CD4-positive, alpha-beta memory T cell (primary cell): ENCODE measurements around the gene CCSER2. TPM values are rescaled to one million over a fixed set of nuclear protein-coding genes. Genes with fewer than 3 reads are reported as not detected.
"Not testable (repeated sequence)": the region's sequence is repeated elsewhere in the genome, so short reads cannot be mapped to it uniquely, and the experiment has no call there.

Experiments
- CTCF ChIA-PET: fragments of 350-600 bp; sonication (Branson Sonifier 250); formaldehyde crosslinking; loops from one replicate; lab custom pipeline; 2021; ENCODE audit warnings: inconsistent platforms; ENCODE audit not compliant: partially characterized antibody; lab: Charles Lee
- POLR2A ChIA-PET: fragments of 350-600 bp; sonication (Branson Sonifier 250); formaldehyde crosslinking; loops from one replicate; lab custom pipeline; 2021; ENCODE audit not compliant: partially characterized antibody; lab: Charles Lee
- DNase-seq, 5 donors: peaks; one replicate each; pipeline versions ENCODE4 v3.0.0 to v3.0.0-alpha.2; 2020 to 2022; ENCODE audit warnings: mixed read lengths in 1 of 5
- H3K27ac ChIP-seq: one replicate; pipeline ENCODE4 v1.7.0; 2013; ENCODE audit warnings: low read depth, low read length
- H3K27me3 ChIP-seq: 2 replicates; pipeline ENCODE4 v1.7.0; 2013; ENCODE audit warnings: mild to moderate bottlenecking, low read length, moderate library complexity; ENCODE audit not compliant: insufficient read depth
- H3K36me3 ChIP-seq: 2 replicates; pipeline ENCODE4 v1.7.0; 2013; ENCODE audit warnings: mild to moderate bottlenecking, low read length, moderate library complexity; ENCODE audit not compliant: insufficient read depth
- H3K4me1 ChIP-seq: 2 replicates; pipeline ENCODE4 v1.7.0; 2013; ENCODE audit warnings: mild to moderate bottlenecking, low read length, moderate library complexity; ENCODE audit not compliant: insufficient read depth
- H3K4me3 ChIP-seq, 2 donors: one replicate each; pipeline ENCODE4 v1.7.0; 2013; ENCODE audit warnings: low read length in 2 of 2, mild to moderate bottlenecking in 1 of 2
- H3K9me3 ChIP-seq, 2 donors: one replicate each; pipeline ENCODE4 v1.7.0; 2013; ENCODE audit warnings: low read length in 2 of 2, control low read depth in 1 of 2; ENCODE audit not compliant: control insufficient read depth in 1 of 2
- H3K27ac Mint-ChIP-seq, 7 donors: one replicate each; pipeline ENCODE4 v1.8.0; 2020 to 2021; ENCODE audit warnings: mixed read lengths in 7 of 7, mild to moderate bottlenecking in 6 of 7, inconsistent platforms in 3 of 7, moderate library complexity in 3 of 7
- H3K27me3 Mint-ChIP-seq, 2 donors: one replicate each; pipeline ENCODE4 v1.8.0; 2020 to 2021; ENCODE audit warnings: mixed read lengths in 2 of 2
- H3K36me3 Mint-ChIP-seq, 2 donors: one replicate each; pipeline ENCODE4 v1.8.0; 2020 to 2021; ENCODE audit warnings: mixed read lengths in 2 of 2, inconsistent platforms in 1 of 2, mild to moderate bottlenecking in 1 of 2
- H3K4me1 Mint-ChIP-seq, 4 donors: one replicate each; pipeline ENCODE4 v1.8.0; 2020 to 2021; ENCODE audit warnings: mixed read lengths in 4 of 4, mild to moderate bottlenecking in 1 of 4
- H3K4me3 Mint-ChIP-seq, 8 donors: one replicate each; pipeline ENCODE4 v1.8.0; 2020 to 2021; ENCODE audit warnings: mixed read lengths in 8 of 8, mild to moderate bottlenecking in 7 of 8, moderate library complexity in 6 of 8, inconsistent platforms in 3 of 8
- H3K9me3 Mint-ChIP-seq, 8 donors: one replicate each; pipeline ENCODE4 v1.8.0; 2020 to 2021; ENCODE audit warnings: mixed read lengths in 8 of 8, mild to moderate bottlenecking in 5 of 8, inconsistent platforms in 3 of 8, moderate library complexity in 1 of 8
- intact Hi-C: fragments of 100-400 bp; cut with micrococcal nuclease; formaldehyde crosslinking; loops from one replicate; pipeline ENCODE4 v1.15.1; 2023
- polyA plus RNA-seq, 2 donors: library from polyadenylated mRNA; unstranded; fragments of 300-500 nt; fragmentation: Illumina TruSeq; gene quantifications; one replicate each; pipeline ENCODE4 v1.2.3, GENCODE V29; 2021
- total RNA-seq, 2 experiments: library from RNA; stranded (reverse); gene quantifications; one replicate each; pipeline ENCODE4 v1.2.3, GENCODE V29; 2021

Gene CCSER2
- total and polyA plus RNA-seq, 4 experiments from 2014 or later: 89.8 to 151 (median 119) TPM

DNA sequence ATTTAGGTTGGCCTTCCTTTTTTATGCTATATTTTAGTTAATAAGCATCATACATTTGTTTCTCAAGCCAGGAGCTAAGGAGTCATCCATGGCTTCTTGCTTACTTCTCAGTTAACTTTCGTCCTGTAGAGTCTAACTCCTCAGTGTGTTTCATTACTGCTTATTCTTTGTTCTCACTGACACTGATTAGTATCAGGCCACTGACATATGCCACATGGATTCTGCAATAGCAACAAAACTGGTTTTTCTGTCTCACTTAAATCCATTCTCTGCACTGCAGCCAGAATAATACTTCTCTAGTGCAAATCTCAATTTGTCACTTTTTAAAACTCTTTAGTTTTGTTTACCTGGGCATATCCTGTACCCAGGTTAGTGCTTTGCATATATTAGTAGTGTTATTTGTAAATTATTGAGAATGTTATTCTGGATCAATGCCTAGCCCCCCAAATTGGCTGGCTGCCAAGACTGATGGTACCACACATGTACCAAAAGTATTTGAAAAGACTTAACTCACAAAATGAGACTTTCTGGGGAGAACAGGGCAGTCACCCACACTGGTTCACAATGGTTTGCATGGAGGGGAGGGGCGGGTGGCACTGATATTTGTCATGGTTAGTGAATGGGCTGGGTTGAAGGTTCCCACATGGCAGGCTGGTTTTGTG lies 79.1 kb downstream of the CCSER2 start:
- Histone ChIP-seq H3K27ac (no peak overlapping the region), H3K27me3 (no peaks in the 10 kb centered on the region), H3K4me1 (no peaks in the 10 kb centered on the region), H3K4me3 (no peak overlapping the region), H3K9me3 (peaks cover 0 to 7% of the 10 kb centered on the region in 2 donors), H3K36me3 (no peaks in the 10 kb centered on the region)
- H3K9me3 Mint-ChIP-seq: peaks cover 0 to 20% (median 18%) of the 10 kb centered on the region in 8 donors
- ChIA-PET POLR2A (no interaction called here), CTCF (interaction anchor here (0.7 kb wide), 1 partner anchor 21 kb away, joined by 3 read pairs; no protein-coding TSS in a partner anchor)
- DNase-seq: no peak
- intact Hi-C loops: no loop called here
- H3K4me3 Mint-ChIP-seq: no peak overlapping the region
- H3K27ac Mint-ChIP-seq: peak overlapping the region in 3 of 7 donors; percentile 5 to 48 (median 15)
- peaks cover 49 to 66% (median 54%) of the 10 kb centered on the region in 4 donors for H3K4me1 Mint-ChIP-seq
- peaks cover 37 to 49% of the 10 kb centered on the region in 2 donors for H3K36me3 Mint-ChIP-seq
- no peaks in the 10 kb centered on the region for H3K27me3 Mint-ChIP-seq

DNA sequence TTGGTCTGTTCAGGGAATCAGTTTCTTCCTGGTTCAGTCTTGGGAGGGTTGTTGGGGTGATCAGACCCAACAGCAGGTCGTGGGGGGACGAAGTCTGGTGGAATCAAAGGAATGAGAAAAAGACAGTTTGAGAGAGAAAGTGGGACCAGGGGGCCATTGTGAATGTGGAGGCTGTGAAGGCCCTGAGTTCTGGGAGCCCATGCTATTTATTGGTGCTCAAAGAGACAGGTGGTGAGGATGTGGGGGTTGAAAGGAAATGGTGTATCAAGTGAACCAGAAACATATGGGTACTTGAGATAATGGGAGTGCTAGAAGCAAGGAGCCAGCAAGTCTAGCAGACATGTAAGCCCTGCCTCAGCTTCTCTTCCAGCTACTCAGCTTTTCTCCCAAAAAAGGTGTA lies 84.1 kb downstream of the CCSER2 start:
- peak overlapping the region in 2 of 7 donors; percentile 26 to 42 for H3K27ac Mint-ChIP-seq
- Histone ChIP-seq H3K27me3 (no peaks in the 10 kb centered on the region), H3K4me1 (peaks cover 6% of the 10 kb centered on the region), H3K9me3 (peaks cover 0 to 17% of the 10 kb centered on the region in 2 donors), H3K36me3 (peaks cover 10% of the 10 kb centered on the region), H3K27ac (no peak overlapping the region), H3K4me3 (no peak overlapping the region)
- intact Hi-C loops: no loop called here
- H3K4me3 Mint-ChIP-seq: peak overlapping the region in 5 of 8 donors; percentile 14 to 52 (median 35)
- H3K9me3 Mint-ChIP-seq: peaks cover 4 to 46% (median 40%) of the 10 kb centered on the region in 8 donors
- no peak for DNase-seq
- peaks cover 76 to 79% of the 10 kb centered on the region in 2 donors for H3K36me3 Mint-ChIP-seq
- ChIA-PET POLR2A (interaction anchor here (0.7 kb wide), 1 partner anchor 124 kb away, joined by 4 read pairs; no protein-coding TSS in a partner anchor), CTCF (interaction anchor here (0.9 to 5.1 kb wide), 2 partner anchors 17 to 60 kb away, joined by 3 to 31 read pairs; no protein-coding TSS in a partner anchor)
- no peaks in the 10 kb centered on the region for H3K27me3 Mint-ChIP-seq
- H3K4me1 Mint-ChIP-seq: peaks cover 47 to 60% (median 50%) of the 10 kb centered on the region in 4 donors

GRCh38 chr10:84414110-84414509 lies 85.7 kb downstream of the CCSER2 start:
- H3K36me3 Mint-ChIP-seq: peaks cover 79 to 84% of the 10 kb centered on the region in 2 donors
- H3K4me3 ChIP-seq, POLR2A ChIA-PET, H3K4me1 ChIP-seq, H3K27ac ChIP-seq, H3K27me3 ChIP-seq, intact Hi-C loops, DNase-seq, H3K27me3 Mint-ChIP-seq: not testable (repeated sequence)
- CTCF ChIA-PET: interaction anchor here (1.3 to 5.1 kb wide), 3 partner anchors 15 to 126 kb away, joined by 3 to 31 read pairs (median 4); no protein-coding TSS in a partner anchor
- H3K27ac Mint-ChIP-seq: peak overlapping the region in 2 of 7 donors; percentile 78 to 79
- peaks cover 4 to 46% (median 39%) of the 10 kb centered on the region in 8 donors for H3K9me3 Mint-ChIP-seq
- Histone ChIP-seq H3K9me3 (peaks cover 0 to 17% of the 10 kb centered on the region in 2 donors), H3K36me3 (peaks cover 21% of the 10 kb centered on the region)
- H3K4me3 Mint-ChIP-seq: peak overlapping the region in 1 of 8 donors; percentile 40
- H3K4me1 Mint-ChIP-seq: peaks cover 43 to 52% (median 46%) of the 10 kb centered on the region in 4 donors

DNA sequence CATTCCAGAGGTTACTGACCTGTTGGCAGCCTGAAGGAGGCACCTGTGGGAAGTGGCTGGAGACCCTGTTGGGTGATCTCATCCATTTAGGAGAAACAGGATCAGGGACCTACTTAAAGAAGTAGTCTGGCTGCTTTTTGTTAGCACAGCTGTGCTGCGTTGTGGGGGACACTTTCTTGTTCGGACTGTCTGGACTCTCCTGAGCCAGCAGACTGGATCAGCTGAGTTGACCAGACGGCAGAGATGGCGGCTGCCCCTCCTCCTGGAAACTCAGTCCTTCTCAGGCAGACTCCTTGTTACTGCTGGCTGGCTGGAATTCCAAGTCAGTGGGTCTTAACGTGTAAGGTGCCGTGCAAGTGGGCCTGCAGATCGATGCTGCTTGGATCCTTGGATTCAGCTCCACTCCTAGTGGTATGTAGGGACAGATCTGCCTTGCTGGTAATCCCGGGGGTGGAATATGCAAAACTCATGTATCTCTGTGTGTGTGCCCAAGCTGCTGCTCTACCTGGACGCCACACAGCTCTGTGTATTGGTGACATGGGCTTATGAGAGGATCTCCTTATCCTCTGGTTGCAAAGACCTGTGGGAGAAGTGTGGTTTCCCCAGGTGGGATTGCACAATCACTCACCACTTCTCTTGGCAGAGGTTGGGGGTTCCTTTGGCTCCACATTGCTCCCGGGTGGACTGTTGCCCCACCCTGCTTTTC lies 87.3 kb downstream of the CCSER2 start:
- Mint-ChIP-seq H3K27ac (peak overlapping the region in 2 of 7 donors; percentile 19 to 70), H3K27me3 (no peaks in the 10 kb centered on the region), H3K4me1 (peaks cover 37 to 43% (median 41%) of the 10 kb centered on the region in 4 donors), H3K36me3 (peaks cover 85 to 87% of the 10 kb centered on the region in 2 donors), H3K4me3 (peak overlapping the region in 1 of 8 donors; percentile 11), H3K9me3 (peaks cover 4 to 54% (median 47%) of the 10 kb centered on the region in 8 donors)
- H3K4me1 ChIP-seq: peaks cover 6% of the 10 kb centered on the region
- no peak for DNase-seq
- POLR2A ChIA-PET: interaction anchor here (0.6 kb wide), 1 partner anchor 11 kb away, joined by 3 read pairs; no protein-coding TSS in a partner anchor
- CTCF ChIA-PET: interaction anchor here (4.0 to 5.1 kb wide), 2 partner anchors 13 kb away, joined by 25 to 31 read pairs; no protein-coding TSS in a partner anchor
- intact Hi-C loops: no loop called here
- H3K27me3 ChIP-seq: no peaks in the 10 kb centered on the region
- peaks cover 0 to 20% of the 10 kb centered on the region in 2 donors for H3K9me3 ChIP-seq
- H3K4me3 ChIP-seq: no peak overlapping the region
- H3K36me3 ChIP-seq: peaks cover 21% of the 10 kb centered on the region
- H3K27ac ChIP-seq: no peak overlapping the region

DNA sequence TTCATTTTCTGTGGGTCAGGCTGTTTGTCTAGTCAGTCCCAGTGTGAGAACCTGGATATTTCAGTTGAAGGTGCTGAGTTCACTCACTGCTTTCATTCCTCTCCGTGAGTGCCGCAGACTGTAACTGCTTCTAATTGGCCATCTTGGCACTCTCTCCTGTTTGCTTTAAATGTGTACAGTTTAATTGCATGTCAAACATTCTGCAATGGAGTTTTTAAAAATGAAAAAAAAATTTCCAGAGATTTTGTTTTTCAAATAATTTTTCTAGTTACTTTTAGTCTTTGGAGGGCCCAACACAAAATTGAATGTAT lies 87.8 kb downstream of the CCSER2 start:
- Mint-ChIP-seq H3K27ac (peak overlapping the region in 1 of 7 donors; percentile 21), H3K36me3 (peaks cover 84 to 87% of the 10 kb centered on the region in 2 donors), H3K27me3 (no peaks in the 10 kb centered on the region), H3K4me1 (peaks cover 37 to 43% (median 40%) of the 10 kb centered on the region in 4 donors), H3K4me3 (no peak overlapping the region), H3K9me3 (peaks cover 6 to 53% (median 47%) of the 10 kb centered on the region in 8 donors)
- intact Hi-C loops: no loop called here
- DNase-seq: no peak
- Histone ChIP-seq H3K4me3 (no peak overlapping the region), H3K27me3 (no peaks in the 10 kb centered on the region), H3K36me3 (peaks cover 21% of the 10 kb centered on the region), H3K4me1 (peaks cover 6% of the 10 kb centered on the region), H3K27ac (no peak overlapping the region), H3K9me3 (peaks cover 0 to 20% of the 10 kb centered on the region in 2 donors)
- ChIA-PET POLR2A (interaction anchor here (0.6 kb wide), 1 partner anchor 11 kb away, joined by 3 read pairs; no protein-coding TSS in a partner anchor), CTCF (interaction anchor here (4.0 kb wide), 1 partner anchor 13 kb away, joined by 25 read pairs; no protein-coding TSS in a partner anchor)

DNA sequence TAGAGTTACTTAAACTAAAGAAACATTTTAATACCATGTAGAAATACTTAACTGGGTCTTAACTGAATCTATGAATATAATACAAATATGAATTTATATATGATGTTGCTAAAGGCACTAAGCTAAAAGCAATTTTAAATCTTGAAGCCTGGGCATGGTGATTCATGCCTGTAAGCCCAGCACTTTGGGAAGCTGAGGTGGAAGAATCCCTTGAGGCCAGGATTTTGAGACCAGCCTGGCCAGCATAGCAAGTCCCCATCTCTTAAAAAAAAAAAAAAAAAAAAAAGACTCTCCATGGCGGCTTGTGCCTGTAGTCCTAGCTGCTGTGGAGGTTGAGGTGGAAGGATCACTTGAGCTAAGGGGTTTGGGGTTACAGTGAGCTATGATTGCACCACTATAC lies 95.3 kb downstream of the CCSER2 start:
- ChIA-PET CTCF (interaction anchor here (0.9 to 1.2 kb wide), 2 partner anchors 72 to 113 kb away, joined by 3 read pairs; no protein-coding TSS in a partner anchor), POLR2A (no interaction called here)
- Mint-ChIP-seq H3K4me1 (peaks cover 39 to 62% (median 47%) of the 10 kb centered on the region in 4 donors), H3K27me3 (no peaks in the 10 kb centered on the region), H3K4me3 (no peak overlapping the region), H3K9me3 (peaks cover 0 to 21% (median 17%) of the 10 kb centered on the region in 8 donors), H3K36me3 (peaks cover 49 to 58% of the 10 kb centered on the region in 2 donors), H3K27ac (peak overlapping the region in 3 of 7 donors; percentile 11 to 69 (median 15))
- peaks cover under 1% of the 10 kb centered on the region for H3K36me3 ChIP-seq
- DNase-seq: no peak
- H3K27me3 ChIP-seq: no peaks in the 10 kb centered on the region
- intact Hi-C loops: no loop called here
- H3K4me3 ChIP-seq: no peak overlapping the region
- H3K9me3 ChIP-seq: peaks cover 0 to 3% of the 10 kb centered on the region in 2 donors
- H3K27ac ChIP-seq: no peak overlapping the region
- H3K4me1 ChIP-seq: peaks cover 26% of the 10 kb centered on the region
